Panc1 (cell line): ENCODE results near the gene C1orf146.

ENCODE experiments used
- CTCF ChIP-seq: fragments of 450-650 bp; IDR thresholded peaks from 2 replicates; pipeline ENCODE4 v1.5.1; 2017; ENCODE audit warnings: mild to moderate bottlenecking
- POLR2AphosphoS5 ChIP-seq: IDR thresholded peaks from 2 replicates; pipeline ENCODE4 v1.6.1; 2012; ENCODE audit warnings: mild to moderate bottlenecking, low read depth, low read length, moderate library complexity
- REST ChIP-seq, 2 experiments: IDR thresholded peaks; 2 replicates each; pipeline ENCODE4 v1.6.1; 2011 to 2012; ENCODE audit warnings: low read depth in 2 of 2, control low read depth in 1 of 2, low read length in 1 of 2, mild to moderate bottlenecking in 1 of 2, moderate library complexity in 1 of 2; ENCODE audit not compliant: insufficient read depth in 1 of 2
- SIN3A ChIP-seq: IDR thresholded peaks from 2 replicates; pipeline ENCODE4 v1.6.1; 2012; ENCODE audit warnings: low read depth, mild to moderate bottlenecking, low read length, moderate library complexity, borderline replicate concordance; ENCODE audit not compliant: insufficient read depth
- TCF7L2 ChIP-seq: IDR thresholded peaks from 2 replicates; pipeline ENCODE4 v1.6.1; 2011; ENCODE audit warnings: mild to moderate bottlenecking, low read depth, low read length, inconsistent platforms

GRCh38 chr1:92240034-92240433 is 22.3 kb downstream of the C1orf146 start:
- TF ChIP-seq CTCF (no peak), REST (IDR thresholded peaks at IDR 0.05; ENCODE audit: insufficient read depth in 1 of 2, low read depth in 2 of 2, low read length in 1 of 2) (no peak), POLR2AphosphoS5 (no peak), SIN3A (no peak), TCF7L2 (no peak)
